Left forelimb (tissue), 1 donor: ENCODE results near the gene KCNQ1.
A peak's percentile ranks its signal among the peaks of the same experiment; 100 is the strongest.

Experiments
- DNase-seq: peaks from one replicate; pipeline ENCODE4 v3.0.0-alpha.2; 2018; ENCODE audit warnings: low spot score

Gene KCNQ1

GRCh38 chr11:2511421-2512369 lies 66.9 kb downstream of the KCNQ1 start:
- peak; percentile 51 for DNase-seq

- DNase-seq, result peak; percentile 61
These were observed 67.9 kb downstream of the KCNQ1 start for GRCh38 chr11:2512431-2513407.

- DNase-seq, result peak; percentile 58
These were observed 68.6 kb downstream of the KCNQ1 start for GRCh38 chr11:2513441-2513840.

GRCh38 chr11:2515401-2516275 lies 70.8 kb downstream of the KCNQ1 start:
- DNase-seq, result peak; percentile 60

- DNase-seq, result peak; percentile 46
These were observed 71.6 kb downstream of the KCNQ1 start for GRCh38 chr11:2516276-2517015.

GRCh38 chr11:2517016-2517385 lies 72.2 kb downstream of the KCNQ1 start:
- DNase-seq, result peak; percentile 57

- DNase-seq, result peak; percentile 60
These were observed 72.7 kb downstream of the KCNQ1 start for GRCh38 chr11:2517386-2518064.

GRCh38 chr11:2518111-2518982 lies 73.5 kb downstream of the KCNQ1 start:
- DNase-seq, result peak; percentile 58

GRCh38 chr11:2518983-2519340 lies 74.2 kb downstream of the KCNQ1 start:
- DNase-seq, result no peak

- no peak for DNase-seq
These were observed 74.7 kb downstream of the KCNQ1 start for GRCh38 chr11:2519517-2519861.

- peak; percentile 61 for DNase-seq
These were observed 75.3 kb downstream of the KCNQ1 start for GRCh38 chr11:2519862-2520735.

GRCh38 chr11:2520736-2521035 lies 75.9 kb downstream of the KCNQ1 start:
- no peak for DNase-seq

GRCh38 chr11:2521081-2521732 lies 76.4 kb downstream of the KCNQ1 start:
- peak; percentile 40 for DNase-seq

GRCh38 chr11:2521733-2522630 lies 77.2 kb downstream of the KCNQ1 start:
- peak; percentile 62 for DNase-seq

- peak; percentile 55 for DNase-seq
These were observed 77.9 kb downstream of the KCNQ1 start for GRCh38 chr11:2522631-2523255.

- no peak for DNase-seq
These were observed 79.1 kb downstream of the KCNQ1 start for GRCh38 chr11:2523821-2524391.
